ENCODE data around the gene RALA.

- no peak for TF ChIP-seq CTCF (IDR thresholded peaks at IDR 0.05)
- TF ChIP-seq POLR2A (IDR thresholded peaks at IDR 0.05): no peak
Measured at GRCh38 chr7:39661960-39662359, 38.6 kb downstream of the RALA start.
